GM12864 (cell line): ENCODE measurements around the gene IGSF3.

Source experiments
- DNase-seq: peaks from one replicate; pipeline ENCODE4 v3.0.0-alpha.2; 2011; ENCODE audit warnings: low read depth
- H3K4me3 ChIP-seq: 2 replicates; pipeline ENCODE4 v1.5.1; 2011; ENCODE audit warnings: mild to moderate bottlenecking, low read depth, low read length, control low read depth
- TF ChIP-seq, protein P1 (sequence below): IDR thresholded peaks from 2 replicates; pipeline ENCODE4 v1.5.1; 2011; ENCODE audit warnings: low read depth, mild to moderate bottlenecking, moderate library complexity, low read length, control low read depth, inconsistent platforms; ENCODE audit errors: missing control alignments

The IGSF3 gene

GRCh38 chr1:116674751-116675150 lies 7.2 kb upstream of the IGSF3 start:
- TF ChIP-seq, protein P1, sequence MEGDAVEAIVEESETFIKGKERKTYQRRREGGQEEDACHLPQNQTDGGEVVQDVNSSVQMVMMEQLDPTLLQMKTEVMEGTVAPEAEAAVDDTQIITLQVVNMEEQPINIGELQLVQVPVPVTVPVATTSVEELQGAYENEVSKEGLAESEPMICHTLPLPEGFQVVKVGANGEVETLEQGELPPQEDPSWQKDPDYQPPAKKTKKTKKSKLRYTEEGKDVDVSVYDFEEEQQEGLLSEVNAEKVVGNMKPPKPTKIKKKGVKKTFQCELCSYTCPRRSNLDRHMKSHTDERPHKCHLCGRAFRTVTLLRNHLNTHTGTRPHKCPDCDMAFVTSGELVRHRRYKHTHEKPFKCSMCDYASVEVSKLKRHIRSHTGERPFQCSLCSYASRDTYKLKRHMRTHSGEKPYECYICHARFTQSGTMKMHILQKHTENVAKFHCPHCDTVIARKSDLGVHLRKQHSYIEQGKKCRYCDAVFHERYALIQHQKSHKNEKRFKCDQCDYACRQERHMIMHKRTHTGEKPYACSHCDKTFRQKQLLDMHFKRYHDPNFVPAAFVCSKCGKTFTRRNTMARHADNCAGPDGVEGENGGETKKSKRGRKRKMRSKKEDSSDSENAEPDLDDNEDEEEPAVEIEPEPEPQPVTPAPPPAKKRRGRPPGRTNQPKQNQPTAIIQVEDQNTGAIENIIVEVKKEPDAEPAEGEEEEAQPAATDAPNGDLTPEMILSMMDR, result no peak
- no peak overlapping the region for H3K4me3 ChIP-seq
- DNase-seq, result no peak

DNA sequence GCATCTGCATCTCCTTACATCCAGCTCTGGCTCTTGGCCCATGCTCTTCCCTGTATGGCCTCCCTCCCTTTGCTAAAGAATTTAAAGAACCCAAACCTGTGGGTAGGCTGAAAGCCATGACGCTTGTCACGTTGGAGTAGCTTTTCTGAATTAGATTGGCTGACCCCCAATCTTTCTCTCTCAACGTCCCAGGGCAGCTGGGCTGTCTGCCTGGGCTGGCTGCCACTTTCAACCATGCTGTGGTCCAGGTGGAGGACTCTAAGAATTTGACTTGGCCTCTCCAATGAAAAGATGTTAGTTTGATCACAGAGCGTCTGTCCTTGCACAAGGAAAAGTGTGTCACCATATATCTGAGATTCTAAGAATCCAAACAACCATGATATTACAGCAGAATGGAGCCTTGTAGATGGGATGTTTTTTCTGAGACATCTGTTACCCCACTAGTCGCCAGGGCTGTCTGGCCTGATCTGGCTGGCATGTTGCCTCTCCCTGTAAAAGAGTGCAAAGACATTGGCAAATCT lies 6.5 kb upstream of the IGSF3 start:
- TF ChIP-seq, protein P1, result no peak
- no peak for DNase-seq
- H3K4me3 ChIP-seq, result no peak overlapping the region

- DNase-seq, result no peak
- TF ChIP-seq, protein P1, result no peak
- no peak overlapping the region for H3K4me3 ChIP-seq
Measured at GRCh38 chr1:116671912-116672311, 4.4 kb upstream of the IGSF3 start.

DNA sequence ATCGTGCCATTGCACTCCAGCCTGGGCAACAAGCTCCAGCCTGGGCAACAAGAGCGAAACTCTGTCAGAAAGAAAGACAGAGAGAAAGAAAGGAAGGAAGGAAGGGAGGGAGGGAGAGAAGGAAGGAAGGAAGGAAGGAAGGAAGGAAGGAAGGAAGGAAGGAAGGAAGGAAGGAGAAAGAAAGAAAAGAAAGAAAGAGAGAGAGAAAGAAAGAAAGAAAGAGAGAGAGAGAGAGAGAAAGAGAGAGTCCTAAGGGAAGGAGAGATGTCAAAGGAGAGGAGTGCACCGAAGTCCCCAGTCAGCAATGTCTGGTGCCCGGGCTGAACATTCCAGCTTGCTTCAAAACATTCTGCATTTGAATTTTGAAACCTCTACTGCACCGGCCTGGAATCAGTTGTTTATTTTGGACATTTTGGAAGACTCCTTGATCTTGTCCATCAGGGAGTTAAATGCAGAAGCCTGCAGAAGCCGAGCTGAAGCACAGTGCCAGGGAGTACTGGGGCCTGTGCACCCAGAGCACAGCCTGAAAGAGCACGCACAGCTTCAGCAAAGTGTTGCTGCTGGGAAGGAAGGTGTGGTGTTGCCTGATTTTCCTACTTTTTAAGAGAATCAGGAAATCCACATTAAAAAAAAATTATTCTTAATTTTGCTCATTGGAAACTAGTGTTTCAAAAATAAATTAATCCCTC lies 3.7 kb upstream of the IGSF3 start:
- DNase-seq, result no peak
- TF ChIP-seq, protein P1, result no peak
- no peak overlapping the region for H3K4me3 ChIP-seq

DNA sequence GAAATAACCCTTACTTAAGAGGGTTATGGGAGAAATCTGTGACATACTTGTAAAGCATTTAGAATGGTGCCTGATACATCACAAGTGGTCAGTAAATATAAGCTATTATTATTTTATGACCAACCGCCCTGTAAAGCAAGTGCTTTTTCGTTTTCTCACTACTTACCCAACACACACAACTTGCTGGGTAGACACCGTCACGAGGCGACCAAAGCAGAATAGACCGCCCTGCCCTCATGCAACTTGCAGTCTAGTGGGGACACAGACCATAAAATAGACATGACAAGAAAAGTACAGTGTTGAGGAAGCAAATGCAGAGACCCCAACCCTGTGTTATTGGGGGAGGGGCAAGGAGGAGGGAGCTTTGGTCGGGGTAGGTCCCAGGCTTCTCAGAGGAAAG lies 744 bp upstream of the IGSF3 start:
- H3K4me3 ChIP-seq, result no peak overlapping the region
- DNase-seq, result no peak
- TF ChIP-seq, protein P1, result no peak

- no peak for DNase-seq
- peak overlapping the region; percentile 58 for H3K4me3 ChIP-seq
- TF ChIP-seq, protein P1, result no peak
Measured at GRCh38 chr1:116667078-116667574, 407 bp downstream of the IGSF3 start.
